ENCODE results near the gene RBBP7.

GRCh38 chrX:16882169-16882568 lies 12.0 kb upstream of the RBBP7 start:
- TF ChIP-seq CTCF (IDR thresholded peaks at IDR 0.05; ENCODE audit: low read depth, low read length) (no peak), POLR2A (IDR thresholded peaks at IDR 0.05; ENCODE audit: extremely low read depth, insufficient read length) (no peak), MYC (IDR thresholded peaks at IDR 0.05; ENCODE audit: low read depth, low read length) (peak; percentile 54)
- TF ChIP-seq, protein P1, sequence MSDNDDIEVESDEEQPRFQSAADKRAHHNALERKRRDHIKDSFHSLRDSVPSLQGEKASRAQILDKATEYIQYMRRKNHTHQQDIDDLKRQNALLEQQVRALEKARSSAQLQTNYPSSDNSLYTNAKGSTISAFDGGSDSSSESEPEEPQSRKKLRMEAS (IDR thresholded peaks at IDR 0.05; ENCODE audit: low read depth, low read length), result peak; percentile 85
